ENCODE data around the gene GPN1.
"Not testable (repeated sequence)": the region's sequence is repeated elsewhere in the genome, so short reads cannot be mapped to it uniquely, and the experiment has no call there.

Gene GPN1

GRCh38 chr2:27664154-27664574 lies 35.3 kb downstream of the GPN1 start:
- intact Hi-C loops (cut with DNase I) = loop anchor here (5.0 kb wide), 1 partner anchor 37 kb away; the partner anchor contains the start of genes CCDC121 and GPN1
- no peak for DNase-seq

- intact Hi-C loops (cut with DNase I) = loop anchor here (5.0 kb wide), 1 partner anchor 37 kb away; the partner anchor contains the start of genes CCDC121 and GPN1
- DNase-seq = no peak
Measured at GRCh38 chr2:27664622-27665363, 35.9 kb downstream of the GPN1 start.

DNA sequence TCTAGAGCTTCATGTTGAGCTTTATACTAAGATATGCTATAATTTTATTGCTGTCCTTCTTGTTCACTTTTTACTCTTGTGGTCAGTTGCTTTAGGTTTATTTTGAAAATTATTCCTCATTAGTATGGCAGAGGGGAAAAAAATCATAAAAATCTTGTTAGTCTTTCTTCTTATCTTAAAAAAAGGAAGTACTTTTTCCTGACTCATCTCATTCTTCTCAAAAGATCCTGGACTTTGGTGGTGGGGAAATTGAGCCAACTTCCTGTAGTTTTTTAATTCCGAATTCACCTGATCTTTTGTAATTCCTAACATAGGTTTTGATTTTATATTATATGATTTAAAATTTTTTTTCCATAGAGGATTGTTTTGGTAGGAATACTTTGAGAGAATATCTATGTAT lies 38.6 kb downstream of the GPN1 start:
- intact Hi-C loops (cut with DNase I) = no loop called here
- DNase-seq = no peak

- DNase-seq = no peak
- intact Hi-C loops (cut with DNase I) = no loop called here
Measured at GRCh38 chr2:27671235-27671634, 42.4 kb downstream of the GPN1 start.

- intact Hi-C loops (cut with DNase I) = no loop called here
- no peak for DNase-seq
Measured at GRCh38 chr2:27672723-27673486, 44.1 kb downstream of the GPN1 start.

DNA sequence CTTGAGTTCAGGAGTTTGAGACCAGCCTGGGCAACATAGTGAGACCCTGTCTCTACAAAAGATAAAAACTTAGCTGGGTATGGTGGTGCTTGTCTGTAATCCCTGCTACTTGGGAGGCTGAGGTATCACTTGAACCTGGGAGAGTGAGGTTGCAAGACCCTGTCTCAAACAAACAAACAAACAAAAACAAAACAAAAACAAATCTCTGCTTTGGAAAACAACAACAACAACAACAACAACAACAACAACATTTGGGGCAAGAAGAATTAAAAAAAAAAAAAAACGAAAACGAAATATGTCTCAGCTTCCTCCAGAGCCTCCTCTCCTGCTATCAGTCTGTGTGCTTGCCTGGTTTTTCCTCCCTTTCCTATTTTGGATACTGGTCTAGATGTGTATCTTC lies 51.7 kb downstream of the GPN1 start:
- intact Hi-C loops (cut with DNase I) = no loop called here
- DNase-seq = no peak

DNA sequence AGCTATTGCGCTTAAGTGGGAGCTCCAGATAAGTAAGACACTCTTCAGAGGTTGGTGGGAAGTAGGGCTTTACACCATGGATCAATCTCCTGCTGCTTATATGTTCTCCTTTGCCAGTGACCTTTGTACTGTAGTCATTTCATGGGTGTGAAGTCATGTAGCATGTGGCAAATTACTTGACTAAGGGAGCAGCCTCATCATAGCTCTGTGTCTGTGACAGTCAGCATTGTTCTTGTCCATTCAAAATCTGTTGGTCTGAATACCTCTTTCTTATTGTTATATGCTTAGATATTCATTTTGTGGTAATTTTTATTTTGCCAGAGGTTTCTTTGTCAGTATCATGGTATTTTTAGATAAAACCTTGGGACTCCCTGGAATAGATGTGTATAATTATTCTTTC lies 53.0 kb downstream of the GPN1 start:
- DNase-seq = no peak
- intact Hi-C loops (cut with DNase I) = no loop called here

GRCh38 chr2:27682334-27682771 lies 53.5 kb downstream of the GPN1 start:
- intact Hi-C loops (cut with DNase I); DNase-seq: not testable (repeated sequence)

GRCh38 chr2:27683390-27684071 lies 54.7 kb downstream of the GPN1 start:
- peak in 6 of 10 donors; percentile 30 to 82 (median 51) for DNase-seq
- intact Hi-C loops (cut with DNase I) = no loop called here

DNA sequence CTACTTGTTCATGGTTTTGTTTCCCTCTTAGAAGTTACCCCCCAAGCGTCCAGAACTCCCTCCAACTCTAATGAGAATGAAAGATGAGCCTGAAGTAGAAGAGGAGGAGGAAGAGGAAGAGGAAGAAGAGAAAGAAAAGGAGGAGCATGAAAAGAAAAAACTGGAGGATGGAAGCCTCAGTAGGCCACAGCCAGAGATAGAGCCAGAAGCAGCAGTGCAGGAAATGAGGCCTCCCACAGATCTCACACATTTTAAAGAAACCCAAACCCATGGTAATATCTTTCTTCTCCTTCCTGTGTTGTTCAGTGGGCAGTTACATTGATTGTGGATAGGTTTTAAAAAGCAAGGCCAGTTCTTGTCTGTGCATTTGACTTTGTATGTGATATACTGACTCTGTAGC lies 56.2 kb downstream of the GPN1 start:
- DNase-seq; intact Hi-C loops (cut with DNase I): not testable (repeated sequence)

DNA sequence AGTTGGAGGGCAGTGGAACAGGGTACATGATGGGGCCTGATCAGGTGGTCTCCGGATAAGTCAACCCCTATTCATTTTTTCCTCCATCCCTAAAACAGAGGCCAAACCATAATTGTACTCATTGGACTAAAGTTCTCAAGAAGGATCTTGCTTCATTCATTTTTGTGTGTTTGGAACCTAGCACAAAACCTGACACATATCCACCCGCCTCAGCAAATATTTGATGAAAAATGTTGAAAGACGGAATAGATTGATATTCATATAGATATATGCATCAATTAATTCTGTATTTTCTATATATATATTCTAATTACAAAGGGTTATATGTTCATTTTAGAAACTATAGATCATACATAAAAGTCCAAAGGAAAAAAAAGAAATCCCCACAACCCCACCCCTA lies 56.7 kb downstream of the GPN1 start:
- DNase-seq = no peak
- intact Hi-C loops (cut with DNase I) = no loop called here

DNA sequence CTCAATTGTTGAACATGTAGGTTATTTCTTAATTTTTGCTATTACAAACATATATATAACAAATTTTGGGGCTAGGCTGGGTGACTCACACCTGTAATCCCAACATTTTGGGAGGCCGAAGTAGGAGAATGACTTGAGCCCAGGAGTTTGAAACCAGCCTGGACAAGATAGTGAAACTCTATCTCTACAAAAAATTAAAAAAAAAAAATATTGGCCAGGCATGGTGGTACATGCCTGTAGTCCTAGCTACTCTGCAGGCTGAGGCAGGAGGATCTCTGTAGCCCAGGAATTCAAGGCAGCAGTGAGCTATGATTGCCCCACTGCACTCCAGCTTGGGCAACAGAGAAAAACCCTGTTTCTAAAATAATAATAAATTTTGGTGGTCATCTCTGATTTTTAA lies 58.4 kb downstream of the GPN1 start:
- no peak for DNase-seq
- intact Hi-C loops (cut with DNase I) = no loop called here

DNA sequence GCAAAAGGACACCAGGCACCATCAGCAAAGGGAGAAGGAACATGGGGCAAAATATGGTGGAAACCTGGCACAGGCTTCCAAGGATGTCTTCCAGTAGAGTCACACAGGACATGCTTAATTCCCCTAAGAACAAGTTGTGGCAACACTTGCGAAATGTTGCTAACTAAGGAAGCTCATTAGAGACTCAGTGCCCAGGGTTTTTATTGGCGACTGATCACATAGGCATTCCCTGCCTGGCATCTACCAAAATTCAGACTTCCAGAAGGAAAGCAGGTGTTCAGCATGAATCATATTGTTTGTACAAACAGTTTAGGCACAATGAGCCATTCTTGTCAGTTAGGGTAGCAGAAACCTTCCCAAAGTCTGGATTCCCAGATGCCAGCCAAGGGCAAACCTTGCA lies 60.6 kb downstream of the GPN1 start:
- no peak for DNase-seq
- intact Hi-C loops (cut with DNase I) = no loop called here

- DNase-seq = no peak
- intact Hi-C loops (cut with DNase I) = no loop called here
Measured at GRCh38 chr2:27690052-27690451, 61.2 kb downstream of the GPN1 start.

DNA sequence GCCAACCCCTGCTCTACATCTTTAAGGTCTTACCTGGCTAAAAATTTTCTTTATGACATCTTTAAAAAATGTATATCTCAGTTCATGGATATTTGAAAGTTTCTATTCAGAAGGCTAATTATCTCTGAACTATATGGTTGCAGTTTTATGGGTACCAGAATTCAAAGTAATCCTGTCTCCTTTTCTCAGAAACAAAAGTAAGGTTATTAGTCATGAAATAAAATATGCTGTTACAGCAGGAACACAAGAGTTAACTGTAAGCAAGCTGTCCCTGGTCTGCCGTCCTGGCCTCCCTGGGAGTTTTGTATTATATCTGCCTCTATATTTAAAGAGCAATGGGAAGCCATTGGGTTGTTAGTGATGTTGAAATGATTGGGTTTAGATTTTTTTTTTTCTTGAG lies 68.8 kb downstream of the GPN1 start:
- DNase-seq = no peak
- intact Hi-C loops (cut with DNase I) = no loop called here

All from posterior cingulate gyrus (tissue), 11 donors.